ENCODE measurements around the gene TMEM117. TPM values are rescaled to one million over a fixed set of nuclear protein-coding genes. Genes with fewer than 3 reads are reported as not detected.

The TMEM117 gene
- total RNA-seq, 2 experiments from 2014 or later, result 0.95 to 7.1 TPM

DNA sequence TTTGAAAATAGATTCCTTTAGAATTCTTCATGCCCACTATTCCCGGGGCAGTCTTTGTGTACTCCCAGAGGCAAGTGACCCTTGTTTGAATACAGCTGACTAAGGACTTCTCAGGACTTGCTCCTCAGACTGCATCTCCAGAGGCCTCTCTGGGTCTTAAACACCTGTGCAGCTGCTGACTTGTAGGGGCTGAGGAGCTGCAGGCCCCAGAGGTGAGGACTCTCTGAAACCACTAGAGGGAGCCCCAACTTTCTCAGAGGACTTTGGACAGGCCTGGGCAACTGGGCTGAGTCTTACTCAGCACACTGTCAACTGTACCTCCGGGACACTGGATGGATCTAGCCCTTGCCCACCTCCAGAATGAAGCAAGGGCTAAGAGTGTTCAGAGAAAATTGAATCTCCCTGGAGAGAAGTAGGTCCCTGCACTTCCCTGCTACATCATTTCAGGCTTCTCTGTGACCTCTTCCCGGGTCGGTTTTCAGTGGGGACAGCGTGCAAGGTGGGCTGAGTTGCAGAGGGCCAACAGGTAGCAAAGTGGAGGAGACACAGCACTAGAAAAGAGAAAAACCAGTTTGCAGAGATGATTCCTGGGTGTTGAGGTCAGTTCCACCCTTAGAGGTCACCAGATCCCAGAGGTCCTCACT lies 164.6 kb downstream of the TMEM117 start:
- Histone ChIP-seq H2AFZ (ENCODE audit: low read length) (no peak overlapping the region), H3K27ac (ENCODE audit: low read depth, low read length, poor library complexity, severe bottlenecking) (no peak overlapping the region), H4K20me1 (ENCODE audit: insufficient read depth, low read length) (no peaks in the 10 kb centered on the region), H3K79me2 (ENCODE audit: insufficient read depth, low read depth, low read length) (no peaks in the 10 kb centered on the region), H3K4me3 (ENCODE audit: low read depth, low read length, poor library complexity, severe bottlenecking) (no peak overlapping the region), H3K36me3 (ENCODE audit: insufficient read depth, low read length) (no peaks in the 10 kb centered on the region), H3K9me2 (ENCODE audit: insufficient read depth, low read length) (no peaks in the 10 kb centered on the region), H3K4me1 (ENCODE audit: insufficient read depth, low read length, poor library complexity, severe bottlenecking) (no peaks in the 10 kb centered on the region), H3K4me2 (ENCODE audit: low read length) (no peak overlapping the region), H3K9me3 (ENCODE audit: low read length) (no peaks in the 10 kb centered on the region)
- TF ChIP-seq EZH2phosphoT487 (IDR thresholded peaks at IDR 0.05; ENCODE audit: borderline replicate concordance, low read depth, low read length) (no peak), CTCF (conservative IDR thresholded peaks at IDR 0.05; ENCODE audit: low read length) (peak; percentile 74)
- ChIA-PET CTCF (ENCODE audit: unreplicated experiment) (no interaction called here), POLR2A (no interaction called here)
- BruUV-seq (replicated peaks), result no TSS peak
- DNase-seq (ENCODE audit: low spot score), result peak; percentile 55
- intact Hi-C loops (cut with micrococcal nuclease; ENCODE audit: unreplicated experiment), result no loop called here

GRCh38 chr12:44002607-44003006 lies 166.7 kb downstream of the TMEM117 start:
- intact Hi-C loops (cut with micrococcal nuclease; ENCODE audit: unreplicated experiment), result no loop called here
- no peak for TF ChIP-seq EZH2phosphoT487 (IDR thresholded peaks at IDR 0.05; ENCODE audit: borderline replicate concordance, low read depth, low read length)
- no peak for TF ChIP-seq CTCF (conservative IDR thresholded peaks at IDR 0.05; ENCODE audit: low read length)
- Histone ChIP-seq H3K27ac (ENCODE audit: low read depth, low read length, poor library complexity, severe bottlenecking) (no peak overlapping the region), H3K9me2 (ENCODE audit: insufficient read depth, low read length) (no peaks in the 10 kb centered on the region), H3K79me2 (ENCODE audit: insufficient read depth, low read depth, low read length) (no peaks in the 10 kb centered on the region), H4K20me1 (ENCODE audit: insufficient read depth, low read length) (no peaks in the 10 kb centered on the region), H3K36me3 (ENCODE audit: insufficient read depth, low read length) (no peaks in the 10 kb centered on the region), H3K4me2 (ENCODE audit: low read length) (no peak overlapping the region), H2AFZ (ENCODE audit: low read length) (no peak overlapping the region), H3K4me3 (ENCODE audit: low read depth, low read length, poor library complexity, severe bottlenecking) (no peak overlapping the region), H3K9me3 (ENCODE audit: low read length) (no peaks in the 10 kb centered on the region), H3K4me1 (ENCODE audit: insufficient read depth, low read length, poor library complexity, severe bottlenecking) (no peaks in the 10 kb centered on the region)
- no TSS peak for BruUV-seq (replicated peaks)
- CTCF ChIA-PET (ENCODE audit: unreplicated experiment), result no interaction called here
- no peak for DNase-seq (ENCODE audit: low spot score)
- POLR2A ChIA-PET, result no interaction called here

GRCh38 chr12:44003721-44004120 lies 167.8 kb downstream of the TMEM117 start:
- TF ChIP-seq CTCF (conservative IDR thresholded peaks at IDR 0.05; ENCODE audit: low read length) (no peak), EZH2phosphoT487 (IDR thresholded peaks at IDR 0.05; ENCODE audit: borderline replicate concordance, low read depth, low read length) (no peak)
- CTCF ChIA-PET (ENCODE audit: unreplicated experiment), result no interaction called here
- POLR2A ChIA-PET, result interaction anchor here (0.7 kb wide), 1 partner anchor 27 kb away, joined by 3 read pairs; no protein-coding TSS in a partner anchor

More at GRCh38 chr12:44003721-44004120, 167.8 kb downstream of the TMEM117 start:
- Histone ChIP-seq H3K36me3 (ENCODE audit: insufficient read depth, low read length) (no peaks in the 10 kb centered on the region), H3K9me3 (ENCODE audit: low read length) (no peaks in the 10 kb centered on the region), H3K27ac (ENCODE audit: low read depth, low read length, poor library complexity, severe bottlenecking) (no peak overlapping the region), H3K9me2 (ENCODE audit: insufficient read depth, low read length) (no peaks in the 10 kb centered on the region), H3K79me2 (ENCODE audit: insufficient read depth, low read depth, low read length) (no peaks in the 10 kb centered on the region), H3K4me3 (ENCODE audit: low read depth, low read length, poor library complexity, severe bottlenecking) (no peak overlapping the region), H3K4me2 (ENCODE audit: low read length) (no peak overlapping the region), H2AFZ (ENCODE audit: low read length) (no peak overlapping the region), H3K4me1 (ENCODE audit: insufficient read depth, low read length, poor library complexity, severe bottlenecking) (no peaks in the 10 kb centered on the region), H4K20me1 (ENCODE audit: insufficient read depth, low read length) (no peaks in the 10 kb centered on the region)
- intact Hi-C loops (cut with micrococcal nuclease; ENCODE audit: unreplicated experiment), result no loop called here
- no peak for DNase-seq (ENCODE audit: low spot score)
- no TSS peak for BruUV-seq (replicated peaks)

Measured in OCI-LY7 (cell line).